Tibial nerve (tissue), 4 donors: Measurements from ENCODE around the gene TAS2R60. TPM values are rescaled to one million over a fixed set of nuclear protein-coding genes. Genes with fewer than 3 reads are reported as not detected.
A peak's percentile ranks its signal among the peaks of the same experiment; 100 is the strongest.
"Not testable (repeated sequence)": the region's sequence is repeated elsewhere in the genome, so short reads cannot be mapped to it uniquely, and the experiment has no call there.

ENCODE experiments used
- DNase-seq, 2 donors: peaks; one replicate each; pipeline ENCODE4 v3.0.0-alpha.2; 2019; ENCODE audit warnings: low spot score in 2 of 2
- H3K27ac ChIP-seq, 4 donors: fragments of 200-600 bp; sonication (generic) in 3 of 4; one replicate each; pipeline ENCODE4 v1.5.1; 2017 to 2019; ENCODE audit warnings: mild to moderate bottlenecking in 1 of 4
- H3K27me3 ChIP-seq, 2 donors: fragments of 200-600 bp; sonication (generic) in 1 of 2; one replicate each; pipeline versions ENCODE4 v1.5.1 to v1.6.0; 2017 to 2019
- H3K36me3 ChIP-seq, 3 donors: fragments of 200-600 bp; sonication (generic); one replicate each; pipeline ENCODE4 v1.5.1; 2018 to 2019
- H3K4me1 ChIP-seq, 4 donors: fragments of 200-600 bp; sonication (generic) in 3 of 4; one replicate each; pipeline ENCODE4 v1.5.1; 2017 to 2019
- H3K4me3 ChIP-seq, 4 donors: fragments of 200-600 bp; sonication (generic) in 3 of 4; one replicate each; pipeline ENCODE4 v1.5.1; 2017 to 2019; ENCODE audit warnings: mild to moderate bottlenecking in 1 of 4, moderate library complexity in 1 of 4
- H3K9me3 ChIP-seq, 4 donors: fragments of 200-600 bp; sonication (generic) in 3 of 4; one replicate each; pipeline ENCODE4 v1.5.1; 2017 to 2019
- EP300 ChIP-seq, 2 donors: sonication (generic); formaldehyde crosslinking; IDR thresholded peaks; one replicate each; pipeline ENCODE4 v1.6.1; 2017; ENCODE audit warnings: antibody characterized with exemption in 2 of 2, mild to moderate bottlenecking in 1 of 2
- POLR2A ChIP-seq, 2 donors: fragments of 450-650 bp; IDR thresholded peaks; one replicate each; pipeline ENCODE4 v1.6.1; 2017; ENCODE audit warnings: antibody characterized with exemption in 2 of 2, mild to moderate bottlenecking in 2 of 2, moderate library complexity in 2 of 2
- WGBS, 2 donors: methylation state at CpG; one replicate each; pipeline ENCODE4 v1.1.5; 2018; 5-methylcytosine and 5-hydroxymethylcytosine counted together
- total RNA-seq, 4 donors: library from RNA; depleted of rRNA; stranded (reverse); fragments of >200 nt; gene quantifications; one replicate each; pipeline ENCODE4 v1.1.0, GENCODE V29; 2016
- TF ChIP-seq, protein P1 (sequence below), 5 experiments: fragments of 200-600 bp in 3 of 5; fragments of 450-650 bp in 2 of 5; sonication (generic) in 3 of 5; IDR thresholded peaks; one replicate each; pipeline ENCODE4 v1.5.1; 2016 to 2019; ENCODE audit warnings: antibody characterized with exemption in 5 of 5, mild to moderate bottlenecking in 3 of 5, moderate library complexity in 2 of 5

Gene TAS2R60
- total RNA-seq, 4 donors from 2014 or later, result not detected

- Histone ChIP-seq H3K9me3 (peaks cover 0 to 10% (median 0%) of the 10 kb centered on the region in 4 donors), H3K4me1 (no peaks in the 10 kb centered on the region), H3K36me3 (no peaks in the 10 kb centered on the region), H3K27ac (no peak overlapping the region), H3K27me3 (no peaks in the 10 kb centered on the region), H3K4me3 (no peak overlapping the region)
- TF ChIP-seq EP300 (IDR thresholded peaks at IDR 0.05) (no peak), POLR2A (IDR thresholded peaks at IDR 0.05) (no peak)
- TF ChIP-seq, protein P1, sequence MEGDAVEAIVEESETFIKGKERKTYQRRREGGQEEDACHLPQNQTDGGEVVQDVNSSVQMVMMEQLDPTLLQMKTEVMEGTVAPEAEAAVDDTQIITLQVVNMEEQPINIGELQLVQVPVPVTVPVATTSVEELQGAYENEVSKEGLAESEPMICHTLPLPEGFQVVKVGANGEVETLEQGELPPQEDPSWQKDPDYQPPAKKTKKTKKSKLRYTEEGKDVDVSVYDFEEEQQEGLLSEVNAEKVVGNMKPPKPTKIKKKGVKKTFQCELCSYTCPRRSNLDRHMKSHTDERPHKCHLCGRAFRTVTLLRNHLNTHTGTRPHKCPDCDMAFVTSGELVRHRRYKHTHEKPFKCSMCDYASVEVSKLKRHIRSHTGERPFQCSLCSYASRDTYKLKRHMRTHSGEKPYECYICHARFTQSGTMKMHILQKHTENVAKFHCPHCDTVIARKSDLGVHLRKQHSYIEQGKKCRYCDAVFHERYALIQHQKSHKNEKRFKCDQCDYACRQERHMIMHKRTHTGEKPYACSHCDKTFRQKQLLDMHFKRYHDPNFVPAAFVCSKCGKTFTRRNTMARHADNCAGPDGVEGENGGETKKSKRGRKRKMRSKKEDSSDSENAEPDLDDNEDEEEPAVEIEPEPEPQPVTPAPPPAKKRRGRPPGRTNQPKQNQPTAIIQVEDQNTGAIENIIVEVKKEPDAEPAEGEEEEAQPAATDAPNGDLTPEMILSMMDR (IDR thresholded peaks at IDR 0.05), result no peak
- 95 to 97% methylated on average over 1 of the region's 1 CpG for WGBS, 2 donors
- no peak for DNase-seq
These were observed 24.5 kb downstream of the TAS2R60 start for GRCh38 chr7:143467724-143468123.

DNA sequence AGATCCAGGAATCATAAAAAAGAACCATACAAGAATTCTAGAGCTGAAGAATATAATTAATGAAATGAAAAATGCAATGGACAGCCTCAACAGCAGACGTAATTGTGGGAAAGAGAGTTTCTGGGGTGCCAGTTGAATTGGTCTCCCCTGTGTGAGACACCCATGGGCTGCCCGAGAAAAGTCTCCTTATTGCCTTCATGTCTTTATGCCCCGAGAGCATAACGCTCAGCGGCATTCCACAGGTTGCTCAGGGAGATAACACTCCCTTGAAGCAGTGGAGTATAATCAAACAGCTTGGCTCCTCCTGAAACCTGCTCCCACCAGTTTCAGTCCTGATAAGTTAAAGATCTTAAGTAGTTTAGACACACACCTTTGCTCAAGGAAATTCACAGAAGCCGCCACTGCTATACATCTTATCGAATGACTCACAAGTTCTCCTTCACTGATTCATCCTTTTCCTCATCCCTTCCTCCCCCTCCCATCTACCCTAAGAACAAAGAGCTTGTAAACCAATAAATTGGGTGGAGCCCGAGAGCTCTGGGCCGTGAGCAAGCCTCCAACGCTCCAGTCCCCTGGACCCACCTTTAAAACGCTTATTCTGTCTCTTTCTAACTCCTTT lies 28.9 kb downstream of the TAS2R60 start:
- peaks cover 0 to 13% (median 0%) of the 10 kb centered on the region in 4 donors for H3K9me3 ChIP-seq

DNA sequence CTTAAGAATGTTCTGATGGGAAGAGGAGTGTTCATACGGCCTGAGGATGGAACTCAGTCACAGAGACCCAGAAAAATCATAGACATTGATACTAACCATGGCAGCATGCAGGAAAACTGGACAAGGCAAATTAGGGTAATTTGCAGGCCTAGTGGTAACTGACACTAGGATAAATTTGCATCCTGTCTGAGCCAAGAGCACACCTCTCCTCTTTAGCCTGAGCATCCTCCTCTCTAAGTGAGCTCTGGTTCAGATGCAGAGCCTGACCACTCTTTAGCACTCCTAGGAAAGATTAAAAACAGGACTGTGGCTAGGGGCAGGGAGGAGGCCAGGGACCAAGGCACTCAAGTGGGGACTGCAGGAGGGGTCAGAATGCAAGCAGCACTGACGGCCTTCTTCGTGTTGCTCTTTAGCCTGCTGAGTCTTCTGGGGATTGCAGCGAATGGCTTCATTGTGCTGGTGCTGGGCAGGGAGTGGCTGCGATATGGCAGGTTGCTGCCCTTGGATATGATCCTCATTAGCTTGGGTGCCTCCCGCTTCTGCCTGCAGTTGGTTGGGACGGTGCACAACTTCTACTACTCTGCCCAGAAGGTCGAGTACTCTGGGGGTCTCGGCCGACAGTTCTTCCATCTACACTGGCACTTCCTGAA lies 34.4 kb downstream of the TAS2R60 start, which contains the start of gene TAS2R41:
Gene TAS2R41 (plus strand): TSS at position 373 of the 650 bp plus-strand sequence. CDS start 0 bp downstream, at position 373.
- TF ChIP-seq EP300 (IDR thresholded peaks at IDR 0.05) (no peak), POLR2A (IDR thresholded peaks at IDR 0.05) (no peak)
- TF ChIP-seq, protein P1 (IDR thresholded peaks at IDR 0.05), result no peak
- no peak within 1 kb of the TSS for H3K4me3 ChIP-seq
- H3K27ac ChIP-seq, result peak within 1 kb of the TSS in 2 of 4 donors; percentile 28 to 52
- no peak for DNase-seq
- no peaks in the 10 kb centered on the region for H3K36me3 ChIP-seq
- no peaks in the 10 kb centered on the region for H3K4me1 ChIP-seq
- no peaks in the 10 kb centered on the region for H3K27me3 ChIP-seq
- WGBS, 2 donors, result 53% methylated on average over 10 of the region's 10 CpGs
- H3K9me3 ChIP-seq, result peaks cover 0 to 3% (median 0%) of the 10 kb centered on the region in 4 donors

More for the DNA sequence above, 28.9 kb downstream of the TAS2R60 start:
- not testable (repeated sequence) for H3K27ac ChIP-seq, H3K27me3 ChIP-seq, H3K4me1 ChIP-seq, H3K36me3 ChIP-seq, H3K4me3 ChIP-seq, DNase-seq
- WGBS, 2 donors, result 77 to 82% methylated on average over 11 of the region's 11 CpGs

DNA sequence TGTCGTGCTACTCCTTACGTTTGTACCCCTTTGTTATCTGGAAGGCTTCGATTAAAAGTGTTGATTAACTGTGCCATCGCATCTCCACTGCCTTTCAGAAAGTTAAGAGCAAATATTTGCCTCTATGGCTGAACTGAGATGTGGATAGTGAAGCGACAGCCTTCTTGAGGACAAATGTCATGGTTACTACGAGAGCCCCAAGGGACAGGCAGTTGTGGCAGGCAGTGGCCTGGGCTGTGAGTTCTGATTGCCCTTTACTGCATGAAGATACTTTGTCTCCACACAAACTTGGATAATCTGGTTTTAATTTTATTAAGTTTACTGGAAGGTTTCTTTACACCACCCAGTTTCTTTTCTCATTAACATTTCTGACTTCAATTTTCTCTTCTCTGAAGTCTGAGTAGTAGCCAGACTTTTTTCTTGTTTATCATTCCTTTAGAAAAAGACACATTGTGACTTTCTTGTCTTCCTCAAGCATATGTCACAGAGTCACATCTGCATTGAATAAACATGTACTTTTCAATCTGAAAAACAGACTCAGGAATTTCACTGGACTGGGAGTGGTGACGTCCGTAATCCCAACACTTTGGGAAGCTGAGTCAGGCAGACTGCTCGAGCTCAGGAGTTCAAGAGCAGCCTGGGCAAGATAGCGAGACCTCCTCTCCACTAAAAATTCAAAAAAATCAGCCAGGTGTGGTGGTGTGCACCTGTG lies 36.0 kb downstream of the TAS2R60 start:
- peak in 1 of 2 donors; percentile 51 for TF ChIP-seq EP300 (IDR thresholded peaks at IDR 0.05)
- TF ChIP-seq, protein P1 (IDR thresholded peaks at IDR 0.05), result no peak
- H3K9me3 ChIP-seq, result no peaks in the 10 kb centered on the region
- no peaks in the 10 kb centered on the region for H3K27me3 ChIP-seq
- DNase-seq, result no peak
- WGBS, 2 donors, result 61 to 69% methylated on average over 10 of the region's 10 CpGs
- H3K27ac ChIP-seq, result peak overlapping the region in 1 of 4 donors; percentile 28
- H3K36me3 ChIP-seq, result no peaks in the 10 kb centered on the region
- no peaks in the 10 kb centered on the region for H3K4me1 ChIP-seq
- no peak overlapping the region for H3K4me3 ChIP-seq

GRCh38 chr7:143480501-143480900 lies 37.2 kb downstream of the TAS2R60 start:
- Histone ChIP-seq H3K4me1 (no peaks in the 10 kb centered on the region), H3K27ac (no peak overlapping the region), H3K4me3 (no peak overlapping the region), H3K27me3 (no peaks in the 10 kb centered on the region), H3K9me3 (no peaks in the 10 kb centered on the region), H3K36me3 (no peaks in the 10 kb centered on the region)
- no peak for DNase-seq
- TF ChIP-seq, protein P1 (IDR thresholded peaks at IDR 0.05), result no peak
- no peak for TF ChIP-seq POLR2A (IDR thresholded peaks at IDR 0.05)
- TF ChIP-seq EP300 (IDR thresholded peaks at IDR 0.05), result no peak
